ENCODE results near the gene PRR23C. TPM values are rescaled to one million over a fixed set of nuclear protein-coding genes. Genes with fewer than 3 reads are reported as not detected.

PRR23C gene
- total and polyA plus RNA-seq, 9 of the 15 experiments (the other 6 are each of a cell fraction or from before 2014, with no cell fraction given), result not detected

GRCh38 chr3:139062918-139063317 is 18.2 kb upstream of the PRR23C start:
- BruUV-seq (replicated peaks), result no TSS peak
- no peak for DNase-seq (ENCODE audit: extremely low read depth in 1 of 4, low spot score in 3 of 4)
- Histone ChIP-seq H3K79me2 (ENCODE audit: control insufficient read depth, insufficient read depth, low read length) (no peaks in the 10 kb centered on the region), H2AFZ (ENCODE audit: low read depth, low read length) (no peak overlapping the region), H3K4me1 (replicated peaks in 1 of 2; ENCODE audit: control insufficient read depth in 2 of 2, insufficient read depth in 2 of 2, low read length in 2 of 2) (no peaks in the 10 kb centered on the region), H3K4me2 (ENCODE audit: insufficient read depth, low read length) (no peak overlapping the region), H4K20me1 (replicated peaks; ENCODE audit: control insufficient read depth, insufficient read depth, low read length) (no peaks in the 10 kb centered on the region), H3K27me3 (ENCODE audit: control insufficient read depth in 2 of 2, insufficient read depth in 2 of 2, low read length in 2 of 2) (no peaks in the 10 kb centered on the region; a peak in 1 of 5 replicates), H3K9me3 (replicated peaks; ENCODE audit: control insufficient read depth, insufficient read depth, low read depth, low read length) (no peaks in the 10 kb centered on the region), H3K27ac (ENCODE audit: extremely low read depth, low read depth, low read length) (no peak overlapping the region), H3K36me3 (ENCODE audit: control insufficient read depth, insufficient read depth, low read length) (no peaks in the 10 kb centered on the region), H3K9me1 (ENCODE audit: control insufficient read depth, insufficient read depth, low read length) (no peaks in the 10 kb centered on the region), H3K9ac (ENCODE audit: insufficient read depth in 1 of 2, low read depth in 2 of 2, low read length in 2 of 2) (no peak overlapping the region), H3K4me3 (no peak overlapping the region)
- POLR2A ChIA-PET, result no interaction called here
- intact Hi-C loops (cut with micrococcal nuclease) (no loop called here), in situ Hi-C loops (cut with MboI) (no loop called here)
- TF ChIP-seq CEBPB (tag; IDR thresholded peaks at IDR 0.05) (0 out of 2 replicates have a peak, but pooled peaks have one; percentile 40), ZNF12 (CRISPR knock-in tag; IDR thresholded peaks at IDR 0.05) (no peak), NCOA1 (IDR thresholded peaks at IDR 0.05; ENCODE audit: low read depth) (no peak), CEBPG (CRISPR knock-in tag; IDR thresholded peaks at IDR 0.05) (no peak), CEBPG (tag; conservative IDR thresholded peaks at IDR 0.05 in 1 of 2, IDR thresholded peaks at IDR 0.05 in 1 of 2) (peak; percentile 72 to 87), WHSC1 (IDR thresholded peaks at IDR 0.05; ENCODE audit: low read length) (no peak), ATF3 (IDR thresholded peaks at IDR 0.05) (peak; percentile 48; the same call in 1 of the 2 replicates), ATF3 (CRISPR knock-in tag; conservative IDR thresholded peaks at IDR 0.05) (no peak), HDAC3 (IDR thresholded peaks at IDR 0.05; ENCODE audit: borderline replicate concordance, partially characterized antibody) (no peak), EP300 (IDR thresholded peaks at IDR 0.05; ENCODE audit: low read length) (0 out of 2 replicates have a peak, but pooled peaks have one; percentile 8), LARP7 (IDR thresholded peaks at IDR 0.05) (no peak), TRIM24 (IDR thresholded peaks at IDR 0.05) (peak; percentile 92 to 93)
- 0% methylated on average over 1 of the region's 1 CpG for WGBS (ENCODE audit: insufficient coverage, low coverage, missing lambda C conversion rate)
- FAIRE-seq, result no peak
- CTCF ChIA-PET (ENCODE audit: low intra/inter-chr PET ratio), result no interaction called here
- no peak for ATAC-seq
